Measurements from ENCODE around the gene SLITRK1.

The SLITRK1 gene

DNA sequence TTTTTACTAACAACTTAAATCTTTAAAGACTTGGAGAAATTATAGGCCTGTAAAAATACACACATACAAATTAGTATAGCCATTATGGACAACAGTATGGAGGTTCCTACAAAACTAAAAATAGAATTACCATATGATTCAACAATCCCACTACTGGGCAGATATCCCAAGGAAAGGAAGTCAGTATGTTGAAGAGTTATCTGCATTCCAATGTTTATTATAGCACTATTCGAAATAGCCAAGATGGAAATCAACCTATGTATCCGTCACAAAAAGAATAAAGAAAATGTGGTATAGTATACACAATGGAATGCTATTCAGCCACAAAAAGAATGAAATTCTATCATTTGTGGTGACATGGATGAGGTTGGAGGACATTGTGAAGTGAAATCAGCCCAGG lies 37.2 kb downstream of the SLITRK1 start:
- TF ChIP-seq, protein P1, sequence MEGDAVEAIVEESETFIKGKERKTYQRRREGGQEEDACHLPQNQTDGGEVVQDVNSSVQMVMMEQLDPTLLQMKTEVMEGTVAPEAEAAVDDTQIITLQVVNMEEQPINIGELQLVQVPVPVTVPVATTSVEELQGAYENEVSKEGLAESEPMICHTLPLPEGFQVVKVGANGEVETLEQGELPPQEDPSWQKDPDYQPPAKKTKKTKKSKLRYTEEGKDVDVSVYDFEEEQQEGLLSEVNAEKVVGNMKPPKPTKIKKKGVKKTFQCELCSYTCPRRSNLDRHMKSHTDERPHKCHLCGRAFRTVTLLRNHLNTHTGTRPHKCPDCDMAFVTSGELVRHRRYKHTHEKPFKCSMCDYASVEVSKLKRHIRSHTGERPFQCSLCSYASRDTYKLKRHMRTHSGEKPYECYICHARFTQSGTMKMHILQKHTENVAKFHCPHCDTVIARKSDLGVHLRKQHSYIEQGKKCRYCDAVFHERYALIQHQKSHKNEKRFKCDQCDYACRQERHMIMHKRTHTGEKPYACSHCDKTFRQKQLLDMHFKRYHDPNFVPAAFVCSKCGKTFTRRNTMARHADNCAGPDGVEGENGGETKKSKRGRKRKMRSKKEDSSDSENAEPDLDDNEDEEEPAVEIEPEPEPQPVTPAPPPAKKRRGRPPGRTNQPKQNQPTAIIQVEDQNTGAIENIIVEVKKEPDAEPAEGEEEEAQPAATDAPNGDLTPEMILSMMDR (IDR thresholded peaks at IDR 0.05): no peak

- TF ChIP-seq, protein P1 (IDR thresholded peaks at IDR 0.05): no peak
These were observed 43.1 kb downstream of the SLITRK1 start for GRCh38 chr13:83839146-83839545.

DNA sequence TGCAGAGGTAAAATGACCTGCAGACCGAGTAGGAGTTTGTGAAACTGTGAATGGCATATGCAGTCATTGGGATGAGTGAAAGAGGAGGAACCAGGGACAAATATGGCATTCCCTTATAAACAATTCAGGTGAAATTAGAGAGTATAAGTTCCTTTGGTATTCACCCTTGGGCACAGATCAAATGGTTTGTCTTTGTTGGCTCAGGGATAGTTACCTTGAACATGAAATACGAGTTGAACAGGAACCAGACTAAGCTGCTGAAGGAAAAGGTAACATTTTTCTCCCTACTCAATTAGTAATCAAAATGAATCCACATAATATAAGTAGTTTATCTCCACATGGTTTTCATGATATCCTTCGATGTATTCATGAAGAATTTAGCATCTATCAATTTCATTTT lies 50.5 kb downstream of the SLITRK1 start:
- TF ChIP-seq, protein P1 (IDR thresholded peaks at IDR 0.05): no peak

GRCh38 chr13:83829810-83830209 lies 52.5 kb downstream of the SLITRK1 start:
- TF ChIP-seq, protein P1 (IDR thresholded peaks at IDR 0.05): no peak

DNA sequence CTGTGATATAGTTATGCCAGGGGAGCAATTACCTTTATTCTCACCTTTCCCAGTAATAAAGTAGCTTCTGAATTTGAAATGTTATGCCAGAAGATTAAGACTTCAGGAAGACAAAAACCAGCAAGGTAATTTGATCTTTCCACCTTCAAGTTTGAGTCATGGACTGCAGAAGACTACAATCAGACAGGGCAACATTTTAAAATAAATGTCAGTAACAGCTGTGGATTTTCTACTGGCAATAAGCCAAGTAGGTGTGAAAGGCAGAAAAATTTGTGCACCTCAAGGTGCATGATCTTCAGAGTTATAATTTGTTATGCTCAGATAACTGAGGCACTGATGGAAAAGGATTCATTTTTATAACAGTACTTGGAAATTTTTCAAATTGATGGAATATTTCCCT lies 54.9 kb downstream of the SLITRK1 start:
- TF ChIP-seq, protein P1 (IDR thresholded peaks at IDR 0.05): no peak
